A673 (cell line): ENCODE data around the gene NCLN. TPM values are rescaled to one million over a fixed set of nuclear protein-coding genes. Genes with fewer than 3 reads are reported as not detected.

Experiments
- BruUV-seq: library from RNA; stranded (reverse); fragments of 400-500 nt; replicated peaks from 2 replicates; lab custom pipeline; 2021; lab: Mats Ljungman, UMichigan
- CTCF ChIA-PET: fragments of 300-600 bp; sonication (Branson Sonifier 250); formaldehyde crosslinking; loops from one replicate; lab custom pipeline; 2022; ENCODE audit warnings: antibody characterized with exemption; lab: Charles Lee
- POLR2A ChIA-PET: fragments of 300-600 bp; sonication (Branson Sonifier 250); formaldehyde crosslinking; loops from one replicate; lab custom pipeline; 2022; ENCODE audit warnings: antibody characterized with exemption; ENCODE audit not compliant: low non-redundant PET; lab: Charles Lee
- DNase-seq: peaks from one replicate; pipeline ENCODE4 v3.0.0-alpha.2; 2015; ENCODE audit warnings: low spot score
- H3K27ac ChIP-seq: fragments of 200-600 bp; sonication (generic); 2 replicates; pipeline ENCODE4 v1.5.1; 2016; ENCODE audit warnings: mixed run types, low read depth, mild to moderate bottlenecking, mixed read lengths, antibody characterized with exemption, low read length; ENCODE audit not compliant: poor library complexity, severe bottlenecking
- H3K27me3 ChIP-seq: fragments of 200-600 bp; sonication (generic); replicated peaks from 2 replicates; pipeline ENCODE4 v1.6.1; 2017; ENCODE audit warnings: mixed run types, low read depth, mild to moderate bottlenecking, mixed read lengths, antibody characterized with exemption, low read length; ENCODE audit not compliant: insufficient read depth, poor library complexity
- H3K36me3 ChIP-seq: fragments of 200-600 bp; sonication (generic); 2 replicates; pipeline ENCODE4 v1.6.1; 2016; ENCODE audit warnings: mixed run types, mild to moderate bottlenecking, mixed read lengths, antibody characterized with exemption, low read length; ENCODE audit not compliant: insufficient read depth, poor library complexity, severe bottlenecking
- H3K4me1 ChIP-seq: fragments of 200-600 bp; sonication (generic); 2 replicates; pipeline ENCODE4 v1.6.1; 2017; ENCODE audit warnings: mixed run types, mild to moderate bottlenecking, mixed read lengths, antibody characterized with exemption, low read length; ENCODE audit not compliant: insufficient read depth, poor library complexity, severe bottlenecking
- H3K4me3 ChIP-seq: fragments of 200-600 bp; sonication (generic); 2 replicates; pipeline ENCODE4 v1.5.1; 2016; ENCODE audit warnings: low read depth, mixed run types, mild to moderate bottlenecking, mixed read lengths, low read length; ENCODE audit not compliant: poor library complexity, severe bottlenecking
- H3K9me3 ChIP-seq: fragments of 200-600 bp; sonication (generic); 2 replicates; pipeline ENCODE4 v1.6.1; 2016; ENCODE audit warnings: mixed run types, low read depth, mild to moderate bottlenecking, mixed read lengths, antibody characterized with exemption, low read length; ENCODE audit not compliant: poor library complexity, severe bottlenecking
- EZH2 ChIP-seq: fragments of 200-600 bp; sonication (generic); IDR thresholded peaks from 2 replicates; pipeline ENCODE4 v1.6.1; 2017; ENCODE audit warnings: borderline replicate concordance, low read depth, mild to moderate bottlenecking, mixed read lengths, antibody characterized with exemption, low read length; ENCODE audit not compliant: poor library complexity, severe bottlenecking
- intact Hi-C: fragments of 100-400 bp; cut with micrococcal nuclease; formaldehyde crosslinking; loops from one replicate; pipeline ENCODE4 v1.10.0; 2022; ENCODE audit not compliant: unreplicated experiment
- total RNA-seq: library from RNA; stranded (reverse); gene quantifications from 2 replicates; pipeline ENCODE4 v1.2.3, GENCODE V29; 2021
- TF ChIP-seq, protein P1 (sequence below): fragments of 300-800, 200-600 bp; sonication (generic); conservative IDR thresholded peaks from 2 replicates; pipeline ENCODE4 v1.5.1; 2017; ENCODE audit warnings: low read depth, mild to moderate bottlenecking, antibody characterized with exemption, low read length, moderate library complexity, mixed read lengths

The NCLN gene
- total RNA-seq, 1 experiment from 2014 or later = 122 TPM

DNA sequence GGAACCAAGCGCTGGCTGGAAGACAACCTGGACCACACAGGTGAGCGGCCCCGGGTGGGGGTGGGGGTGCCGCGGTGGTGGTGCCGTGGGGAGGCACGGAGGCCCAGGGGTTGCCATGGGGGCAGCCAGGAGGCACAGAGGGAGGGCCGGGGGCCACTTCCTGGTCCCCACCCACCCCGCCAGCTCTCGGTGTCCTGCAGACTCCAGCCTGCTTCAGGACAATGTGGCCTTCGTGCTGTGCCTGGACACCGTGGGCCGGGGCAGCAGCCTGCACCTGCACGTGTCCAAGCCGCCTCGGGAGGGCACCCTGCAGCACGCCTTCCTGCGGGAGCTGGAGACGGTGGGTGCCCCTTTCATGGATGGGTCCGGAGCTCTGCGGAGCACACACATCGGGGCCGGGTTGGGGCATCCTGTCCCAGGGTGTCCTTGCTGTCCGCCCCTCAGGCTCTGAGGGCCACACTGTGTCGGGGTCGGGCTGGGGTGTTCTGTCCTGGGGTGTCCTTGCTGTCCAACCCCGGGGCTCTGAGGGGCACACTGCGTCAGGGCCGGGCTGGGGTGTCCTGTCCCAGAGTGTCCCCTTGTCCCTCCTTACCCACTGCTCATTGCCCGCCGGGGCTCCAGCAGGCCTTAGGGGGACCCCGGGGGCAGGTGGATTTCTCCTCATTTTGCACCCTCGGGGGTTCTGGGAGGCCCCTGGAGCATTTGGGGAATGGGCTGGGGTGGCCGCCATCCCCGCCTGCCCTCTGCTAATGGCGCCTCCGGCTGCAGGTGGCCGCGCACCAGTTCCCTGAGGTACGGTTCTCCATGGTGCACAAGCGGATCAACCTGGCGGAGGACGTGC, 18.3 kb downstream of the NCLN start:
- BruUV-seq = no TSS peak
- no peak overlapping the region for H3K4me3 ChIP-seq
- H3K27me3 ChIP-seq = no peaks in the 10 kb centered on the region
- ChIA-PET CTCF (interaction anchor here (0.5 to 0.7 kb wide), 2 partner anchors 83 to 102 kb away, joined by 3 read pairs; no protein-coding TSS in a partner anchor), POLR2A (interaction anchor here (0.7 kb wide), 1 partner anchor 551 kb away, joined by 5 read pairs; no protein-coding TSS in a partner anchor)
- H3K36me3 ChIP-seq = peaks cover 31% of the 10 kb centered on the region
- H3K9me3 ChIP-seq = no peaks in the 10 kb centered on the region
- H3K4me1 ChIP-seq = no peaks in the 10 kb centered on the region
- TF ChIP-seq, protein P1, sequence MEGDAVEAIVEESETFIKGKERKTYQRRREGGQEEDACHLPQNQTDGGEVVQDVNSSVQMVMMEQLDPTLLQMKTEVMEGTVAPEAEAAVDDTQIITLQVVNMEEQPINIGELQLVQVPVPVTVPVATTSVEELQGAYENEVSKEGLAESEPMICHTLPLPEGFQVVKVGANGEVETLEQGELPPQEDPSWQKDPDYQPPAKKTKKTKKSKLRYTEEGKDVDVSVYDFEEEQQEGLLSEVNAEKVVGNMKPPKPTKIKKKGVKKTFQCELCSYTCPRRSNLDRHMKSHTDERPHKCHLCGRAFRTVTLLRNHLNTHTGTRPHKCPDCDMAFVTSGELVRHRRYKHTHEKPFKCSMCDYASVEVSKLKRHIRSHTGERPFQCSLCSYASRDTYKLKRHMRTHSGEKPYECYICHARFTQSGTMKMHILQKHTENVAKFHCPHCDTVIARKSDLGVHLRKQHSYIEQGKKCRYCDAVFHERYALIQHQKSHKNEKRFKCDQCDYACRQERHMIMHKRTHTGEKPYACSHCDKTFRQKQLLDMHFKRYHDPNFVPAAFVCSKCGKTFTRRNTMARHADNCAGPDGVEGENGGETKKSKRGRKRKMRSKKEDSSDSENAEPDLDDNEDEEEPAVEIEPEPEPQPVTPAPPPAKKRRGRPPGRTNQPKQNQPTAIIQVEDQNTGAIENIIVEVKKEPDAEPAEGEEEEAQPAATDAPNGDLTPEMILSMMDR = no peak
- TF ChIP-seq EZH2 = no peak
- no peak for DNase-seq
- intact Hi-C loops = no loop called here
- no peak overlapping the region for H3K27ac ChIP-seq

DNA sequence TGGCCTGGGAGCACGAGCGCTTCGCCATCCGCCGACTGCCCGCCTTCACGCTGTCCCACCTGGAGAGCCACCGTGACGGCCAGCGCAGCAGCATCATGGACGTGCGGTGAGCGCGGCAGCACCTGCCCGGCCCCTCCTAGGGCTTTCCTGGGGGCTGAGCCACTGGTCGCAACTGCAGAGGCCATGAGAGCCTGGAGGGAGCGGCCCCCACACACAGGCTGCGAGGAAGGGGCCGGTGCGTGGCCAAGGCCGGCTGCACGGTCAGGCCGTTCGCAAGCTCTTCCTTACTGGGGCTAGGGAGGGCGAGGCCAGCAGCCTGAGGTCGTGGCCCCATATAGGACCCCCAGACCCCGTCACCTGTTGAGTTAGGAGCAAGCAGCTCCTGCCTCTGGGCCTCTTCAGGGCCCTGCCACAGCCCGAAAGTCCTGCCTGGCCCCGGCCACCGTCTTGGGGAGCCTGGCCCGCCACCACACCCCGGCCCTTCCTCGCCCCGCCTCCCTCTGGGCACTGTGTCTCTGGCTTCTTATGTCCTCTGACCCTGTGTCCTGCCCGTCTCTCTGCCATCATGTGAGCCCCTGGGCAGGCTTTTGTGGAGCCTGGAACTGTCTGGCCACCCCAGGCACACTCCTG, 19.0 kb downstream of the NCLN start:
- ChIA-PET POLR2A (no interaction called here), CTCF (no interaction called here)
- H3K9me3 ChIP-seq = no peaks in the 10 kb centered on the region
- peaks cover 31% of the 10 kb centered on the region for H3K36me3 ChIP-seq
- TF ChIP-seq, protein P1 = no peak
- no peak for TF ChIP-seq EZH2
- H3K4me1 ChIP-seq = no peaks in the 10 kb centered on the region
- intact Hi-C loops = no loop called here
- no peak overlapping the region for H3K27ac ChIP-seq
- BruUV-seq = no TSS peak
- no peak for DNase-seq
- H3K4me3 ChIP-seq = no peak overlapping the region
- H3K27me3 ChIP-seq = no peaks in the 10 kb centered on the region

DNA sequence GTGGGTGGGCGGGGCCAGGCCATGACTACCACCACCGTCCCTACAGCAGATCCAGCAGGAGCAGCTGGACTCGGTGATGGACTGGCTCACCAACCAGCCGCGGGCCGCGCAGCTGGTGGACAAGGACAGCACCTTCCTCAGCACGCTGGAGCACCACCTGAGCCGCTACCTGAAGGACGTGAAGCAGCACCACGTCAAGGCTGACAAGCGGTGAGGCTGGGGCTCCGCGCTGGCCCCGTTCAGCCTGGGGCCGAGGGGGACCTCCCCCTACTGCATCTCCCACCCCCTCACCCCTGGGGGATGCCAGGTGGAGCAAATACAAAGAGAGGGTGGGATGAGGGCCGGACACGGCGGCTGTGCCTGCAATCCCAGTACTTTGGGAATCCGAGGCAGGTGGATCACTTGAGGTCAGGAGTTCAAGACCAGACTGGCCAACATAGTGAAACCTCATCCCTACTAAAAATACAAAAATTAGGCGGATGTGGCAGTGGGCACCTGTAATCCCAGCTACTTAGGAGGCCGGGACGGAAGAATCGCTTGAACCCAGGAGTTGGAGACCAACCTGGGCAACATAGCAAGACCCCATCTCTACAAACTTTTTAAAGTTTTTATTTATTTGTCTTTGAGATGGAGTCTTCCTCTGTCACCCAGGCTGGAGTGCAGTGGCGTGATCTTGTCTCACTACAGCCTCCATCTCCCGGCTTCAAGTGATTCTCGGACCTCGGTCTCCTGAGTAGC, 20.7 kb downstream of the NCLN start:
- Histone ChIP-seq H3K4me1 (no peaks in the 10 kb centered on the region), H3K9me3 (no peaks in the 10 kb centered on the region), H3K4me3 (no peak overlapping the region), H3K27ac (no peak overlapping the region), H3K27me3 (no peaks in the 10 kb centered on the region), H3K36me3 (peaks cover 31% of the 10 kb centered on the region)
- no TSS peak for BruUV-seq
- DNase-seq = no peak
- intact Hi-C loops = no loop called here
- CTCF ChIA-PET = no interaction called here
- no peak for TF ChIP-seq EZH2
- TF ChIP-seq, protein P1 = no peak
- POLR2A ChIA-PET = no interaction called here
